ENCODE results near the gene LAD1. TPM values are rescaled to one million over a fixed set of nuclear protein-coding genes. Genes with fewer than 3 reads are reported as not detected.

The LAD1 gene
- total RNA-seq, 1 experiment from 2014 or later: not detected

- Histone ChIP-seq H3K4me3 (no peak overlapping the region), H3K9me3 (no peaks in the 10 kb centered on the region), H3K36me3 (no peaks in the 10 kb centered on the region), H3K27me3 (peaks cover under 1% of the 10 kb centered on the region; the same call in 1 of the 2 replicates)
- DNase-seq: no peak
Measured at GRCh38 chr1:201422026-201422425, 22.9 kb upstream of the LAD1 start.

- Histone ChIP-seq H3K36me3 (no peaks in the 10 kb centered on the region), H3K9me3 (no peaks in the 10 kb centered on the region), H3K4me3 (no peak overlapping the region), H3K27me3 (peaks cover 6% of the 10 kb centered on the region; the same call in 1 of the 2 replicates)
- DNase-seq: no peak
Measured at GRCh38 chr1:201421041-201421440, 21.9 kb upstream of the LAD1 start.

- H3K27me3 ChIP-seq: peaks cover 6% of the 10 kb centered on the region; the same call in 1 of the 2 replicates
- no peak for DNase-seq
- H3K4me3 ChIP-seq: no peak overlapping the region
- no peaks in the 10 kb centered on the region for H3K36me3 ChIP-seq
- no peaks in the 10 kb centered on the region for H3K9me3 ChIP-seq
Measured at GRCh38 chr1:201420608-201421002, 21.5 kb upstream of the LAD1 start.

- Histone ChIP-seq H3K4me3 (no peak overlapping the region), H3K27me3 (peaks cover 6% of the 10 kb centered on the region; the same call in 1 of the 2 replicates), H3K9me3 (no peaks in the 10 kb centered on the region), H3K36me3 (no peaks in the 10 kb centered on the region)
- peak; percentile 27 for DNase-seq
Measured at GRCh38 chr1:201419746-201420607, 20.9 kb upstream of the LAD1 start.

- DNase-seq: no peak
- H3K4me3 ChIP-seq: no peak overlapping the region
- no peaks in the 10 kb centered on the region for H3K9me3 ChIP-seq
- peaks cover 6% of the 10 kb centered on the region; the same call in 1 of the 2 replicates for H3K27me3 ChIP-seq
- H3K36me3 ChIP-seq: no peaks in the 10 kb centered on the region
Measured at GRCh38 chr1:201419256-201419655, 20.1 kb upstream of the LAD1 start.

GRCh38 chr1:201418461-201418860 is 19.3 kb upstream of the LAD1 start:
- Histone ChIP-seq H3K9me3 (no peaks in the 10 kb centered on the region), H3K27me3 (peaks cover 6% of the 10 kb centered on the region; the same call in 1 of the 2 replicates), H3K4me3 (no peak overlapping the region), H3K36me3 (no peaks in the 10 kb centered on the region)
- DNase-seq: no peak

- DNase-seq: no peak
- Histone ChIP-seq H3K9me3 (no peaks in the 10 kb centered on the region), H3K36me3 (no peaks in the 10 kb centered on the region), H3K27me3 (peaks cover 6% of the 10 kb centered on the region; the same call in 1 of the 2 replicates), H3K4me3 (no peak overlapping the region)
Measured at GRCh38 chr1:201414051-201414738, 15.1 kb upstream of the LAD1 start.

- no peak for DNase-seq
- H3K27me3 ChIP-seq: no peaks in the 10 kb centered on the region; the same call in 1 of the 2 replicates
- H3K9me3 ChIP-seq: no peaks in the 10 kb centered on the region
- no peaks in the 10 kb centered on the region for H3K36me3 ChIP-seq
- H3K4me3 ChIP-seq: no peak overlapping the region
Measured at GRCh38 chr1:201411292-201411691, 12.2 kb upstream of the LAD1 start.

GRCh38 chr1:201409440-201409839 is 10.3 kb upstream of the LAD1 start:
- Histone ChIP-seq H3K4me3 (no peak overlapping the region), H3K36me3 (no peaks in the 10 kb centered on the region), H3K27me3 (0 out of 2 replicates have a peak, but pooled peaks cover 2% of the 10 kb centered on the region), H3K9me3 (no peaks in the 10 kb centered on the region)
- DNase-seq: no peak

GRCh38 chr1:201408834-201409200 is 9.7 kb upstream of the LAD1 start:
- no peak for DNase-seq
- no peaks in the 10 kb centered on the region for H3K36me3 ChIP-seq
- H3K27me3 ChIP-seq: peaks cover 4% of the 10 kb centered on the region; the same call in 1 of the 2 replicates
- no peaks in the 10 kb centered on the region for H3K9me3 ChIP-seq
- no peak overlapping the region for H3K4me3 ChIP-seq

- Histone ChIP-seq H3K36me3 (no peaks in the 10 kb centered on the region), H3K9me3 (no peaks in the 10 kb centered on the region), H3K27me3 (peaks cover 5% of the 10 kb centered on the region; the same call in 1 of the 2 replicates), H3K4me3 (no peak overlapping the region)
- peak; percentile 69 for DNase-seq
Measured at GRCh38 chr1:201408176-201408833, 9.2 kb upstream of the LAD1 start.

GRCh38 chr1:201406831-201407406 is 7.8 kb upstream of the LAD1 start:
- no peaks in the 10 kb centered on the region for H3K36me3 ChIP-seq
- peaks cover 8% of the 10 kb centered on the region; the same call in 1 of the 2 replicates for H3K27me3 ChIP-seq
- no peak for DNase-seq
- no peaks in the 10 kb centered on the region for H3K9me3 ChIP-seq
- no peak overlapping the region for H3K4me3 ChIP-seq

- no peak overlapping the region for H3K4me3 ChIP-seq
- peaks cover 8% of the 10 kb centered on the region; the same call in 1 of the 2 replicates for H3K27me3 ChIP-seq
- no peaks in the 10 kb centered on the region for H3K9me3 ChIP-seq
- no peaks in the 10 kb centered on the region for H3K36me3 ChIP-seq
- no peak for DNase-seq
Measured at GRCh38 chr1:201405484-201405831, 6.3 kb upstream of the LAD1 start.

- no peak overlapping the region for H3K4me3 ChIP-seq
- H3K27me3 ChIP-seq: peaks cover 8% of the 10 kb centered on the region; the same call in 1 of the 2 replicates
- H3K9me3 ChIP-seq: no peaks in the 10 kb centered on the region
- no peak for DNase-seq
- no peaks in the 10 kb centered on the region for H3K36me3 ChIP-seq
Measured at GRCh38 chr1:201404722-201405483, 5.8 kb upstream of the LAD1 start.

GRCh38 chr1:201404055-201404454 is 4.9 kb upstream of the LAD1 start:
- DNase-seq: no peak
- H3K27me3 ChIP-seq: peaks cover 8% of the 10 kb centered on the region; the same call in 1 of the 2 replicates
- H3K36me3 ChIP-seq: no peaks in the 10 kb centered on the region
- no peaks in the 10 kb centered on the region for H3K9me3 ChIP-seq
- no peak overlapping the region for H3K4me3 ChIP-seq

- no peaks in the 10 kb centered on the region for H3K36me3 ChIP-seq
- no peaks in the 10 kb centered on the region for H3K9me3 ChIP-seq
- H3K4me3 ChIP-seq: no peak overlapping the region
- peaks cover 8% of the 10 kb centered on the region; the same call in 1 of the 2 replicates for H3K27me3 ChIP-seq
- no peak for DNase-seq
Measured at GRCh38 chr1:201403359-201403758, 4.2 kb upstream of the LAD1 start.
